Stimulated activated CD4-positive, alpha-beta T cell treated with anti-CD3 and anti-CD28 coated beads, Interleukin-4, amount 100 ng/mL, for 4 hours (primary cell): Measurements from ENCODE around the gene GGT7.
A peak's percentile ranks its signal among the peaks of the same experiment; 100 is the strongest.
"Not testable (repeated sequence)": the region's sequence is repeated elsewhere in the genome, so short reads cannot be mapped to it uniquely, and the experiment has no call there.

Experiments used
- DNase-seq, 2 experiments: peaks; one replicate each; pipeline ENCODE4 v3.0.0-alpha.2; 2020

GGT7 gene

GRCh38 chr20:34872622-34873224 lies at the start of gene GGT7:
TSS of gene GGT7 (minus strand) at chr20:34872856. CDS start at chr20:34872815, 41 bp downstream.
- peak; percentile 84 to 90 for DNase-seq

- DNase-seq = no peak
Measured at GRCh38 chr20:34921436-34921835, 48.8 kb upstream of the GGT7 start.

GRCh38 chr20:34920055-34920454 lies 47.4 kb upstream of the GGT7 start:
- no peak for DNase-seq

GRCh38 chr20:34916774-34917354 lies 44.2 kb upstream of the GGT7 start:
- no peak for DNase-seq

- no peak for DNase-seq
Measured at GRCh38 chr20:34915749-34916455, 43.2 kb upstream of the GGT7 start.

GRCh38 chr20:34915131-34915530 lies 42.5 kb upstream of the GGT7 start:
- no peak for DNase-seq

DNA sequence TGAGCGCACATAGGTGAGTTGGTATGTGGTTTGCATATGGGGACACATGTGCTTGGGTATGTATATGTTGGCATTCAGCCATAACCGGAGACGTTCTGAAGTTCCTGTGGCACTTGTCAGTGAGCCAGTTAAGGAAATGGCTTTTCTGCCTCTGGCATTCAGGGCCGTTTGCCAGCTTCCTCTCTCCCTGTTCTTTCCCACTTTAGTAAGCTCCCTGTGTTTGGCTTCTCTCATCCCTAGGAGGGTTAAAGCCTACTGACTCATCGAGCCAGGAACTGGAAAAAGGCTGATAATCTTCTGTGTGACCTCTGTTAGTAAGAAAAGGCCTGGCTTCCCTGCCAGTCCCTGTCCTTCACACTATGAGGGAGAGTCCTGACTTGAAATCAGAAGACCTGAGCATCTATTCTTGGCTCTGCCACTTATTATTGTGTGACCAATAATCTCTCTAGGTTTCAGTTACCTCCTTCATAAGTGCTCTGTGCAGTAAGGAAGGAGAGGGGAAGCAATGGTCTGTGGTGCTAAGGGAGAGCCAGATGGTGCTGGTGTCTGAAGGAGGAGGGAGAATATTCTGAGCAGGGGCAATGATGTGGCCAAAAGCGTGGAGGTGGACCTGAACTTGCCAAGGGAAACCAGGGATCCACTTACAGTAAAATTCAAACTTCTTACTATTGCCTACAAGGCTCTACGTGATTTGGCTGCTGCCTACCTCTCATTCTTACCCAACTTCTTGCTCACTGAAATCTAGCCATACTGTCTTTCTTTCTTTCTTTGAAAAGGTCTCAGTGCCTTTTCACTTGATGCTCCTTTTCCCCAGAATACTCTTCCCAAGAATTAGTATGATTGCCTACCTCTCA lies 35.2 kb upstream of the GGT7 start:
- no peak for DNase-seq

DNA sequence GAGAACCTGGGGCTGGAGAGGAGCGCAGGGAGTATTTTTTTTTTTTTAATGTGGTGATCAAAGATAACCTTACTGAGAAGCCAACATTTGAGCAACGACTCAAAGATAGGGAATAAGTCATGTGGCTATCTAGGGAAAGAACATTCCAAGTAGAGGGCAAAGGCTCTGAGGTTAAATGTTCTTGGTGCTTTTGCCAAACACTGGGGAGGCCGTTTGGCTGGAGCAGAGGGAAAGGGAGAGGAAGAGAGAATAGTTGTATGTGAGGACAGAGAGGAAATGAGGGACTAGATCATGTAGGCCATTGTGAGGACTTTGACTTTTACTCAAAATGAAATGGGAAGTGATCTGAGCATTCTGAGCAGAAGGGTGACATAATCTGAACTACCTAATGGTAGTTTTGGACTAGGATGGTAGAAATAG lies 31.6 kb upstream of the GGT7 start:
- no peak for DNase-seq

GRCh38 chr20:34898731-34899130 lies 26.1 kb upstream of the GGT7 start:
- DNase-seq = not testable (repeated sequence)

DNA sequence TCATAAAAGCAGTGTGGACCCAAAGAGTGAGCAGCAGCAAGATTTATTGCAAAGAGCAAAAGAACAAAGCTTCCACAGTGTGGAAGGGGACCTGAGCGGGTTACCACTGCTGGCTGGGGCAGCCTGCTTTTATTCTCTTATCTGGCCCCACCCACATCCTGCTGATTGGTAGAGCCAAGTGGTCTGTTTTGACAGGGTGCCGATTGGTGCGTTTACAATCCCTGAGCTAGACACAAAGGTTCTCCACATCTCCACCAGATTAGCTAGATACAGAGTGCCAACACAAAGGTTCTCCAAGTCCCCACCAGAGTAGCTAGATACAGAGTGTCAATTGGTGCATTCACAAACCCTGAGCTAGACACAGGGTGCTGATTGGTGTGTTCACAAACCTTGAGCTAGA lies 25.5 kb upstream of the GGT7 start:
- not testable (repeated sequence) for DNase-seq

- DNase-seq = no peak
Measured at GRCh38 chr20:34896086-34896621, 23.5 kb upstream of the GGT7 start.

- no peak for DNase-seq
Measured at GRCh38 chr20:34895465-34895864, 22.8 kb upstream of the GGT7 start.

GRCh38 chr20:34894723-34895122 lies 22.1 kb upstream of the GGT7 start:
- DNase-seq = no peak

DNA sequence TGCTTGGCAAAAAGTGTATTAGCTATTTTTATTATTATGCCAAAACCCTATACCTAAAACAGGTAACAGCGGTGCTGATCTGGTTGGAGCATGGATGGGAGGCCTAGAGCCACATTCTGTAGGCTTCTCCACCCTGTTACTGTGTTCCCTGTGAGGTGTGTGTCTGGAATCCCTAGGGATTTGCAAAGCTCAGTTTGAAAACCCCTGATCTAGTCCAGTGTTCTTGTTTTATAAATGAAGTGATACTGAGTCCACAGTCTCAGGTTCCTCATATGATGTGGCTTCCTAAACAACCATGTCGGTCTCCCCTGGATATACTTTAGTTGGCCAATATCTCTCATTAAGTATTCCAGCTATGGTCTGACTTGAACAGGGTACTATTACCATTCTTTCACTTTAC lies 20.0 kb upstream of the GGT7 start:
- no peak for DNase-seq

- peak in 1 of 2 experiments; percentile 45 for DNase-seq
Measured at GRCh38 chr20:34891166-34892062, 18.8 kb upstream of the GGT7 start.

- no peak for DNase-seq
Measured at GRCh38 chr20:34888468-34888867, 15.8 kb upstream of the GGT7 start.

GRCh38 chr20:34887023-34887422 lies 14.4 kb upstream of the GGT7 start:
- no peak for DNase-seq

DNA sequence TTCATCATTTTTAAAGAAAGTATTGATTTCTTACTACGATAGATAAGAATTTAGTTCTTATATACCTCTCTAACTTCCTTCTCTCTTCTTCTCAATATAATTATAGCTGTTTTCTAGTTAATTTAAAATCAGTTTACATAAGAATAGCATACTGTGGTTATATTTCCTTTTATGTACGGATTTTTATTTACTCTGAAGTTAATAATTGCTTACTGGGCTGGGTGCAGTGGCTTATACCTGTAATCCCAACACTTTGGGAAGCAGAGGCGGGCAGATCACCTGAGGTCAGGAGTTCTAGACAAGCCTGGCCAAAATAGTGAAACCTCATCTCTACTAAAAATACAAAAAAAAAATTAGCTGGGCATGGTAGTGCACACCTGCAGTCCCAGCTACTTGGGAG lies 13.5 kb upstream of the GGT7 start:
- DNase-seq = no peak

GRCh38 chr20:34884260-34884659 lies 11.6 kb upstream of the GGT7 start:
- DNase-seq = no peak

- no peak for DNase-seq
Measured at GRCh38 chr20:34883809-34884208, 11.2 kb upstream of the GGT7 start.

DNA sequence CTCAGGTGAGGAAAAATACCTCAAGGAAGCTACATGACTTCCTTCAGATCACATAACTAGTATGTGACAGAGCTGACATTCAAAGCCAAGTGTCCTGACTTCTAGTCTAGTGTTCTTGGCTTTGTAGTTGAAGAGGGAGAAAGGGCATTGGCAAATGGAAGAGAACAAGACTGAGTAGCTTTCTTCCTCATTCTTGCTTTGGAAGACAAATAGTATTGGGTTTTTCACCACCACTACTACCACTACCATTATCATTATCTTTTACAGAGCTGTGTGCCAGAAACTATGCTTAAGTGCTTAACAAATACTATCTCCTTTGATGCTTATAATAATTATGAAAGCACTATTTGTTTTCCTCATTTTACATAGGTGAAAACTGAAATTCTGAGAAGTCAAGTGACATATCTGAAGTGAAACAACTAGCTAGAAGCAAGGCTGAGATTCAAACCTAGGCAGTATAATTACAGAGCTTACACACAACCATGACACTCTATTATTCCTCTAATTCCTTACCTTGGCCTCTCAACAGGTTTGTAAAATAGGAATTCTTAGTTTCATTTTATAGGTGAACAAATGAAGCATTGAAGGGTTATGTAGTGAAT lies 10.5 kb upstream of the GGT7 start:
- DNase-seq = no peak

GRCh38 chr20:34881689-34882088 lies 9.0 kb upstream of the GGT7 start:
- no peak for DNase-seq
